ENCODE measurements around the gene ARMC8.

Gene ARMC8

GRCh38 chr3:138230525-138230924 lies 43.4 kb downstream of the ARMC8 start:
- no peak for DNase-seq (ENCODE audit: extremely low read depth, low read depth)
- no peak for TF ChIP-seq CTCF (IDR thresholded peaks at IDR 0.05; ENCODE audit: low read depth, low read length)

GRCh38 chr3:138232705-138233364 lies 45.7 kb downstream of the ARMC8 start:
- DNase-seq (ENCODE audit: extremely low read depth, low read depth): no peak
- TF ChIP-seq CTCF (IDR thresholded peaks at IDR 0.05; ENCODE audit: low read depth, low read length): no peak

DNA sequence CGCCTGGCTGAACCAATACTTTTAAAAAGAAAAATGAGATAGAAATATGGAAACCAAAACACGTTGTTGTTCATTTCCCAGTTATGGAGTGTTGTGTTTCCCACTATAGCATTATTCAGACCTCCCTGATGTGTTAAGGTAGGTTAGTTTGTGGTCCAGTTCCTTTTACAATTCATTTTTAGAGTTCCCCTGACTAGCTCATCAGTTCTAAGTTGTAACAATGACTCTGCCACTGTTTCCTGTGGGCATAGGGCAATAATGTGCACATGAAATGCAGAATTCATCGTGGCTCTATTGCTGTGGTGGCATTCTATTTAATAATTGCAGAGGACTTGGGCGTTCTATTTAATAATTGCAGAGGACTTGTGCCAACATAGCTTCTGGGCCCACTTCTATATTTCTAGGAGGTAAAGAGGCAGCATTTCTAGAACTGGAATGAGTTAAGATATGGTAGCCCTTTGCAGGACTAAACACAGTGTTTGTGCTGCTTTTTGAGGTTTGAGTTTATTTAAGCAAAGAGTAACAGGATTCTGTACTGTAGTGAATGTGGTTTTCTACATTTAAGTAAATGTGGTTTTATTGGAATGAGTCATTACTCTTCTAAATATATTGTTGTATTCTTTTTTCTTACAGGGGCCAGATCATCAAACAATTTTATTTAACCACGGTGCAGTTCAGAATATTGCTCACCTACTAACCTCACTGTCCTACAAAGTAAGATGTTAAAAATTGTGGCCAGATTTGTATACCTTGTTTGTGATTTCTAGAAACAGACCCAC lies 47.5 kb downstream of the ARMC8 start:
- DNase-seq (ENCODE audit: extremely low read depth, low read depth): no peak
- TF ChIP-seq CTCF (IDR thresholded peaks at IDR 0.05; ENCODE audit: low read depth, low read length): no peak

- DNase-seq (ENCODE audit: extremely low read depth, low read depth): no peak
- no peak for TF ChIP-seq CTCF (IDR thresholded peaks at IDR 0.05; ENCODE audit: low read depth, low read length)
These were observed 51.6 kb downstream of the ARMC8 start for GRCh38 chr3:138238711-138239110.

- DNase-seq (ENCODE audit: extremely low read depth, low read depth): no peak
- TF ChIP-seq CTCF (IDR thresholded peaks at IDR 0.05; ENCODE audit: low read depth, low read length): no peak
These were observed 54.0 kb downstream of the ARMC8 start for GRCh38 chr3:138241061-138241460.

- TF ChIP-seq CTCF (IDR thresholded peaks at IDR 0.05; ENCODE audit: low read depth, low read length): no peak
- no peak for DNase-seq (ENCODE audit: extremely low read depth, low read depth)
These were observed 54.6 kb downstream of the ARMC8 start for GRCh38 chr3:138241676-138242075.

DNA sequence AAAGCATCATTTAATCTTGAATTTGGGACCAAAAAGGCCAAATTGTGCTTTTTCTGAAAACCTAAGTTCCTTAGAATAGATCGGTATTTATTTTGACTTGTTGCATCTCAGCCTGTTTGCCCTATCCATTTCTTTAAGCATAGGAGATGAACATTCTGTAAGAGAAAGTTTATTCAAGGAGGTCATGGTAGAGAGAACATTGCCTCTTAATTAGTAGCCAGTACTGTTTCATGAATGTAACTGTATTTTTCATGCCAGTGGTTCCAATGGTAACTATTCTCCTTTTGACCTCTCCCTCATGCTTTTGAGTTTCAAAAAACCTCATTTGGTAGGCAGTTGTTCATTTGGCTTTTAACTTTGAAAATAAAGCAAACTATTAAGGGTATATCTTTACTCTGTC lies 55.4 kb downstream of the ARMC8 start:
- no peak for TF ChIP-seq CTCF (IDR thresholded peaks at IDR 0.05; ENCODE audit: low read depth, low read length)
- DNase-seq (ENCODE audit: extremely low read depth, low read depth): no peak

Data from AG09319 (cell line).